Endothelial cell of umbilical vein (primary cell): ENCODE measurements around the gene SIDT1. TPM values are rescaled to one million over a fixed set of nuclear protein-coding genes. Genes with fewer than 3 reads are reported as not detected.

Experiments
- BruUV-seq: library from RNA; stranded (reverse); fragments of 400-500 nt; replicated peaks from 2 replicates; lab custom pipeline; 2021; lab: Mats Ljungman, UMichigan
- CTCF ChIA-PET: fragments of 300-600, 350-600 bp; sonication (Branson Sonifier 250); formaldehyde crosslinking; loops from one replicate; lab custom pipeline; 2021; ENCODE audit warnings: antibody characterized with exemption, inconsistent platforms; lab: Charles Lee
- POLR2A ChIA-PET: fragments of 300-600, 350-600 bp; sonication (Branson Sonifier 250); formaldehyde crosslinking; loops from one replicate; lab custom pipeline; 2021; ENCODE audit warnings: antibody characterized with exemption, inconsistent platforms; lab: Charles Lee
- DNase-seq: peaks from one replicate; pipeline ENCODE4 v3.0.0-alpha.2; 2011; ENCODE audit warnings: low read depth, low spot score
- FAIRE-seq: peaks from 2 replicates; lab custom pipeline; 2011; peaks lifted over from hg19 to GRCh38; lab: Jason Lieb, UNC
- H2AFZ ChIP-seq: 2 replicates; pipeline ENCODE4 v1.6.0; 2012; ENCODE audit warnings: low read depth, low read length, control low read depth, inconsistent platforms
- H3K27ac ChIP-seq: 2 replicates; pipeline ENCODE4 v1.5.1; 2011; ENCODE audit warnings: low read depth, mild to moderate bottlenecking, control low read depth, low read length, moderate library complexity; ENCODE audit not compliant: insufficient read depth
- H3K27me3 ChIP-seq, 2 experiments: 2 replicates each; pipeline versions ENCODE4 v1.6.0 to v1.6.1; 2011; ENCODE audit warnings: low read length in 2 of 2, mixed read lengths in 1 of 2; ENCODE audit not compliant: control insufficient read depth in 2 of 2, insufficient read depth in 2 of 2
- H3K36me3 ChIP-seq, 2 experiments: 2 replicates in 1 of 2; 3 replicates in 1 of 2; pipeline ENCODE4 v1.5.1; 2011; ENCODE audit warnings: low read length in 2 of 2, mild to moderate bottlenecking in 1 of 2, moderate library complexity in 1 of 2; ENCODE audit not compliant: control insufficient read depth in 2 of 2, insufficient read depth in 2 of 2; ENCODE audit errors: extremely low read depth in 1 of 2
- H3K4me1 ChIP-seq: 3 replicates; pipeline ENCODE4 v1.5.1; 2011; ENCODE audit warnings: mild to moderate bottlenecking, low read length; ENCODE audit not compliant: control insufficient read depth, insufficient read depth; ENCODE audit errors: extremely low read depth
- H3K4me2 ChIP-seq: 2 replicates; pipeline ENCODE4 v1.6.1; 2011; ENCODE audit warnings: low read length, control low read depth, mixed read lengths; ENCODE audit not compliant: insufficient read depth
- H3K4me3 ChIP-seq, 3 experiments: fragments of 200-600 bp in 1 of 3; sonication (generic), shearing (Covaris generic) in 1 of 3; replicated peaks in 1 of 3; 2 replicates each; pipeline ENCODE4 v1.5.1; 2011 to 2016; ENCODE audit warnings: control low read depth in 3 of 3, low read length in 3 of 3, mild to moderate bottlenecking in 2 of 3, inconsistent platforms in 1 of 3, low read depth in 1 of 3, moderate library complexity in 1 of 3; ENCODE audit not compliant: insufficient read depth in 1 of 3
- H3K79me2 ChIP-seq: 2 replicates; pipeline ENCODE4 v1.6.0; 2012; ENCODE audit warnings: low read length, inconsistent platforms; ENCODE audit not compliant: control insufficient read depth, insufficient read depth
- H3K9ac ChIP-seq: replicated peaks from 2 replicates; pipeline ENCODE3; 2011; ENCODE audit warnings: low read length, control low read depth; ENCODE audit not compliant: insufficient read depth; ENCODE audit errors: extremely low read depth
- H3K9me1 ChIP-seq: replicated peaks from 3 replicates; pipeline ENCODE4 v1.6.0; 2011; ENCODE audit warnings: mild to moderate bottlenecking, low read length; ENCODE audit not compliant: control insufficient read depth, insufficient read depth; ENCODE audit errors: extremely low read depth
- H3K9me3 ChIP-seq: replicated peaks from 2 replicates; pipeline ENCODE4 v1.5.1; 2012; ENCODE audit warnings: low read length, inconsistent platforms; ENCODE audit not compliant: control insufficient read depth, insufficient read depth
- H4K20me1 ChIP-seq: replicated peaks from 2 replicates; pipeline ENCODE3; 2011; ENCODE audit warnings: mild to moderate bottlenecking, low read length; ENCODE audit not compliant: control insufficient read depth, insufficient read depth; ENCODE audit errors: extremely low read depth
- EZH2 ChIP-seq: IDR thresholded peaks from 2 replicates; pipeline ENCODE4 v1.6.1; 2012; ENCODE audit warnings: borderline replicate concordance, low read depth, mild to moderate bottlenecking, moderate library complexity, low read length, inconsistent platforms; ENCODE audit not compliant: severe bottlenecking
- FOS ChIP-seq: IDR thresholded peaks from 2 replicates; pipeline ENCODE4 v1.6.1; 2011; ENCODE audit warnings: mild to moderate bottlenecking, low read length, moderate library complexity, borderline replicate concordance; ENCODE audit not compliant: insufficient read depth
- GATA2 ChIP-seq: IDR thresholded peaks from 2 replicates; pipeline ENCODE4 v1.7.0; 2011; ENCODE audit warnings: low read depth, mild to moderate bottlenecking, moderate library complexity, mixed read lengths, low read length; ENCODE audit not compliant: insufficient read length, insufficient read depth
- JUN ChIP-seq: IDR thresholded peaks from 2 replicates; pipeline ENCODE4 v1.6.1; 2011; ENCODE audit warnings: borderline replicate concordance, low read depth; ENCODE audit not compliant: insufficient read length, insufficient read depth
- MYC ChIP-seq: IDR thresholded peaks from one replicate; pipeline ENCODE4 v1.6.1; 2011; ENCODE audit warnings: mild to moderate bottlenecking, low read depth, low read length
- POLR2A ChIP-seq: IDR thresholded peaks from 2 replicates; pipeline ENCODE4 v1.6.1; 2012; ENCODE audit warnings: low read depth, mild to moderate bottlenecking, control low read depth, low read length
- POLR2AphosphoS5 ChIP-seq: IDR thresholded peaks from 2 replicates; pipeline ENCODE4 v1.6.1; 2012; ENCODE audit warnings: low read depth, mild to moderate bottlenecking, control low read depth, low read length, moderate library complexity; ENCODE audit not compliant: insufficient read depth
- dilution Hi-C: fragments of 300-500 bp; cut with MboI; formaldehyde crosslinking; loops from one replicate; pipeline ENCODE4 v1.15.0; 2019; ENCODE audit warnings: low sequenced_read_pairs; ENCODE audit not compliant: extremely low pct_ligation_motif_present
- intact Hi-C: fragments of 100-400 bp; cut with micrococcal nuclease; formaldehyde crosslinking; loops from one replicate; pipeline ENCODE4 v1.10.0; 2022
- microRNA-seq: library from miRNA; unstranded; fragments of <30 nt; microRNA quantifications from one replicate; pipeline ENCODE4 v1.2.0, GENCODE V29; 2021; ENCODE audit warnings: borderline number of aligned reads, borderline replicate concordance
- polyA plus RNA-seq, 4 experiments: library from polyadenylated mRNA; depleted of rRNA in 3 of 4; stranded (reverse) in 3 of 4; unstranded in 1 of 4; fragments of >200 nt; gene quantifications; 2 replicates each; pipeline versions ENCODE4 v1.2.1 to v1.2.3, GENCODE V29; 2011 to 2012; ENCODE audit warnings: missing spikeins in 1 of 4
- small RNA-seq: library from RNA; depleted of rRNA; stranded (forward); fragments of <200 nt; gene quantifications from one replicate; pipeline ENCODE3, GENCODE V24; 2012; ENCODE audit warnings: low replicate concordance, low read depth; ENCODE audit not compliant: insufficient read depth, insufficient read length
- total RNA-seq: library from RNA; stranded (reverse); gene quantifications from 2 replicates; pipeline ENCODE4 v1.2.3, GENCODE V29; 2021
- TF ChIP-seq, protein P1 (sequence below): IDR thresholded peaks from 2 replicates; pipeline ENCODE4 v1.6.1; 2011; ENCODE audit not compliant: insufficient read depth, insufficient read length
- TF ChIP-seq, protein P2 (sequence below), 2 donors: IDR thresholded peaks; 1 replicate in 1 of 2; 2 replicates in 1 of 2; pipeline ENCODE4 v1.5.1; 2011; ENCODE audit warnings: low read length in 2 of 2, mild to moderate bottlenecking in 2 of 2, moderate library complexity in 2 of 2, control low read depth in 1 of 2, inconsistent platforms in 1 of 2, low read depth in 1 of 2; ENCODE audit not compliant: insufficient read depth in 1 of 2; ENCODE audit errors: extremely low read depth in 1 of 2

Gene SIDT1
- total and polyA plus RNA-seq, 2 donors (not counting 3 experiments of a cell fraction or from before 2014, with no cell fraction given), result 0.07 TPM; not detected in 1

DNA sequence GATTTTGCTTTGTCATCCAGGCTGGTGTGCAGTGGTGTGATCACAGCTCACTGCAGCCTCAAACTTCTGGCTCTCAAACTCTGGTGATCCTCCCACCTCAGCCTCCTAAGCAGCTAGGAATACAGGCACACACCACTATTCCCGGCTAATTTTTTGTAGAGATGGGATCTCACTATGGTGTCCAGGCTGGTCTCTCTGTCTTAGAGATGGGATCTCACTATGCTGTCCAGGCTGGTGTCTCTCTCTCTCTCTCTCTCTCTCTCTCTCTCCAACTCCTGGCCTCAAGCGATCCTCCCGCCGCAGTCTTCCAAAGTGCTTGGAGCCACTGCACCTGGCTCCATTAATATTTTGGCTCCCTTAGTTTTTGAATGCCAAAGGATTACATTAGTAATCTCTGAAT, 146.4 kb downstream of the SIDT1 start:
- H3K36me3 ChIP-seq, result no peaks in the 10 kb centered on the region
- CTCF ChIA-PET, result no interaction called here
- no peak overlapping the region for H3K9ac ChIP-seq
- H3K9me3 ChIP-seq, result no peaks in the 10 kb centered on the region
- H3K4me1 ChIP-seq, result no peaks in the 10 kb centered on the region
- DNase-seq, result no peak
- no peak overlapping the region for H2AFZ ChIP-seq
- intact Hi-C loops (no loop called here), dilution Hi-C loops (no loop called here)
- H3K27me3 ChIP-seq, result no peaks in the 10 kb centered on the region
- POLR2A ChIA-PET, result no interaction called here
- no peaks in the 10 kb centered on the region for H4K20me1 ChIP-seq
- H3K27ac ChIP-seq, result no peak overlapping the region
- no peak overlapping the region for H3K4me2 ChIP-seq
- FAIRE-seq, result no peak
- H3K9me1 ChIP-seq, result no peaks in the 10 kb centered on the region
- no peak overlapping the region for H3K4me3 ChIP-seq
- TF ChIP-seq EZH2 (no peak), JUN (no peak), MYC (no peak), POLR2AphosphoS5 (no peak), FOS (no peak), GATA2 (no peak), POLR2A (no peak)
- TF ChIP-seq, protein P1, sequence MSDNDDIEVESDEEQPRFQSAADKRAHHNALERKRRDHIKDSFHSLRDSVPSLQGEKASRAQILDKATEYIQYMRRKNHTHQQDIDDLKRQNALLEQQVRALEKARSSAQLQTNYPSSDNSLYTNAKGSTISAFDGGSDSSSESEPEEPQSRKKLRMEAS, result no peak
- TF ChIP-seq, protein P2, sequence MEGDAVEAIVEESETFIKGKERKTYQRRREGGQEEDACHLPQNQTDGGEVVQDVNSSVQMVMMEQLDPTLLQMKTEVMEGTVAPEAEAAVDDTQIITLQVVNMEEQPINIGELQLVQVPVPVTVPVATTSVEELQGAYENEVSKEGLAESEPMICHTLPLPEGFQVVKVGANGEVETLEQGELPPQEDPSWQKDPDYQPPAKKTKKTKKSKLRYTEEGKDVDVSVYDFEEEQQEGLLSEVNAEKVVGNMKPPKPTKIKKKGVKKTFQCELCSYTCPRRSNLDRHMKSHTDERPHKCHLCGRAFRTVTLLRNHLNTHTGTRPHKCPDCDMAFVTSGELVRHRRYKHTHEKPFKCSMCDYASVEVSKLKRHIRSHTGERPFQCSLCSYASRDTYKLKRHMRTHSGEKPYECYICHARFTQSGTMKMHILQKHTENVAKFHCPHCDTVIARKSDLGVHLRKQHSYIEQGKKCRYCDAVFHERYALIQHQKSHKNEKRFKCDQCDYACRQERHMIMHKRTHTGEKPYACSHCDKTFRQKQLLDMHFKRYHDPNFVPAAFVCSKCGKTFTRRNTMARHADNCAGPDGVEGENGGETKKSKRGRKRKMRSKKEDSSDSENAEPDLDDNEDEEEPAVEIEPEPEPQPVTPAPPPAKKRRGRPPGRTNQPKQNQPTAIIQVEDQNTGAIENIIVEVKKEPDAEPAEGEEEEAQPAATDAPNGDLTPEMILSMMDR (IDR thresholded peaks at IDR 0.05; ENCODE audit: extremely low read depth in 1 of 2, insufficient read depth in 1 of 2, low read depth in 1 of 2, low read length in 2 of 2), result no peak
- BruUV-seq, result no TSS peak
- H3K79me2 ChIP-seq, result no peaks in the 10 kb centered on the region

Small RNAs within 50 kb of the gene (microRNA-seq; reads per million reads assigned to microRNA genes)
- not detected for gene MIR4446

Small RNAs within 50 kb of the gene (small RNA-seq; reads per million reads assigned to genes)
- not detected for gene MIR4446
- gene RN7SL767P, result not detected

Other genes starting within 250 kb of the SIDT1 start
- gene CFAP44, start 91.1 kb upstream of the SIDT1 start, total RNA-seq, result 3.3 and 4.7 TPM in 2 replicates
- 1.3 and 1.5 TPM in 2 replicates for gene CFAP44, start 91.1 kb upstream of the SIDT1 start, polyA plus RNA-seq
- 15.0 and 16.7 TPM in 2 replicates for gene SPICE1, start 17.4 kb upstream of the SIDT1 start, total RNA-seq
- 2.1 and 2.3 TPM in 2 replicates for gene SPICE1, start 17.4 kb upstream of the SIDT1 start, polyA plus RNA-seq
- gene USF3, start 164.1 kb downstream of the SIDT1 start, total RNA-seq, result 10.5 and 10.9 TPM in 2 replicates
- 6.5 and 7.0 TPM in 2 replicates for gene USF3, start 164.1 kb downstream of the SIDT1 start, polyA plus RNA-seq
- 152 and 160 TPM in 2 replicates for gene NAA50, start 213.7 kb downstream of the SIDT1 start, total RNA-seq
- gene NAA50, start 213.7 kb downstream of the SIDT1 start, polyA plus RNA-seq, result 53.1 and 54.0 TPM in 2 replicates
- 94.2 and 96.9 TPM in 2 replicates for gene ATP6V1A, start 214.5 kb downstream of the SIDT1 start, total RNA-seq
- 14.9 and 20.9 TPM in 2 replicates for gene ATP6V1A, start 214.5 kb downstream of the SIDT1 start, polyA plus RNA-seq